OCI-LY3 (cell line): ENCODE measurements around the gene PINLYP.

Source experiments
- H2AFZ ChIP-seq: fragments of 200-600, 300-600 bp; shearing (Covaris generic); 2 replicates; pipeline ENCODE4 v1.6.0; 2014; ENCODE audit warnings: antibody characterized with exemption, low read depth, low read length
- H3K27ac ChIP-seq: fragments of 200-600, 300-600 bp; sonication (generic); 2 replicates; pipeline ENCODE4 v1.5.1; 2014; ENCODE audit warnings: mild to moderate bottlenecking, low read length, moderate library complexity, mixed read lengths
- H3K27me3 ChIP-seq: fragments of 200-600, 300-600 bp; sonication (generic); 2 replicates; pipeline ENCODE4 v1.6.1; 2014; ENCODE audit warnings: low read depth, low read length, mixed read lengths
- H3K36me3 ChIP-seq: fragments of 200-600, 300-600 bp; sonication (generic); replicated peaks from 2 replicates; pipeline ENCODE3; 2014; ENCODE audit warnings: low read depth, low read length, mixed read lengths
- H3K4me1 ChIP-seq: fragments of 300-600, 200-600 bp; sonication (generic); 2 replicates; pipeline ENCODE4 v1.6.1; 2014; ENCODE audit warnings: low read length, mixed read lengths
- H3K4me2 ChIP-seq: fragments of 200-600, 300-600 bp; sonication (generic); 2 replicates; pipeline ENCODE4 v1.6.1; 2014; ENCODE audit warnings: low read length, mixed read lengths
- H3K4me3 ChIP-seq: fragments of 300-600, 200-600 bp; sonication (generic); 2 replicates; pipeline ENCODE4 v1.5.1; 2014; ENCODE audit warnings: antibody characterized with exemption, mild to moderate bottlenecking, low read length, moderate library complexity
- H3K79me2 ChIP-seq: fragments of 300-600, 200-600 bp; shearing (Covaris generic); 2 replicates; pipeline ENCODE4 v1.6.1; 2014; ENCODE audit warnings: mild to moderate bottlenecking, low read length, mixed read lengths
- H3K9ac ChIP-seq: fragments of 300-600, 200-600 bp; shearing (Covaris generic); 2 replicates; pipeline ENCODE4 v1.6.0; 2014; ENCODE audit warnings: mild to moderate bottlenecking, low read length, moderate library complexity
- H3K9me3 ChIP-seq: fragments of 200-600, 300-600 bp; shearing (Covaris generic); 2 replicates; pipeline ENCODE4 v1.6.1; 2014; ENCODE audit warnings: low read length, mixed read lengths; ENCODE audit not compliant: insufficient read depth
- H4K20me1 ChIP-seq: fragments of 200-600, 300-600 bp; sonication (generic); 2 replicates; pipeline ENCODE4 v1.6.1; 2016; ENCODE audit warnings: low read length, mixed read lengths; ENCODE audit not compliant: insufficient read depth
- CTCF ChIP-seq: fragments of 200-600, 300-600 bp; sonication (generic); IDR thresholded peaks from 2 replicates; pipeline ENCODE4 v1.5.1; 2014; ENCODE audit warnings: antibody characterized with exemption, low read length, low read depth
- EZH2phosphoT487 ChIP-seq: fragments of 200-600 bp; shearing (Covaris generic); IDR thresholded peaks from 2 replicates; pipeline ENCODE4 v1.6.1; 2018; ENCODE audit warnings: antibody characterized with exemption, mixed run types, low read depth

The PINLYP gene

GRCh38 chr19:43616954-43617353, 41.4 kb downstream of the PINLYP start:
- H3K9ac ChIP-seq: no peak overlapping the region
- no peak overlapping the region for H3K4me2 ChIP-seq
- H3K79me2 ChIP-seq: peaks cover 24% of the 10 kb centered on the region
- H2AFZ ChIP-seq: no peak overlapping the region
- no peaks in the 10 kb centered on the region for H4K20me1 ChIP-seq
- H3K4me3 ChIP-seq: no peak overlapping the region
- H3K9me3 ChIP-seq: no peaks in the 10 kb centered on the region
- H3K36me3 ChIP-seq: peaks cover 12% of the 10 kb centered on the region
- H3K27me3 ChIP-seq: no peaks in the 10 kb centered on the region
- peaks cover 5% of the 10 kb centered on the region for H3K4me1 ChIP-seq
- H3K27ac ChIP-seq: no peak overlapping the region
- TF ChIP-seq CTCF: no peak
- no peak for TF ChIP-seq EZH2phosphoT487

- peak overlapping the region; percentile 80 for H3K27ac ChIP-seq
- peak overlapping the region; percentile 93 for H3K9ac ChIP-seq
- no peaks in the 10 kb centered on the region for H4K20me1 ChIP-seq
- peaks cover 24% of the 10 kb centered on the region for H3K79me2 ChIP-seq
- H2AFZ ChIP-seq: peak overlapping the region; percentile 93
- peaks cover 5% of the 10 kb centered on the region for H3K4me1 ChIP-seq
- peak overlapping the region; percentile 90 for H3K4me3 ChIP-seq
- peak overlapping the region; percentile 91 for H3K4me2 ChIP-seq
- no peaks in the 10 kb centered on the region for H3K27me3 ChIP-seq
- no peaks in the 10 kb centered on the region for H3K9me3 ChIP-seq
- peaks cover 2% of the 10 kb centered on the region for H3K36me3 ChIP-seq
- TF ChIP-seq CTCF (no peak), EZH2phosphoT487 (no peak)
Observed at GRCh38 chr19:43618921-43619261, 43.3 kb downstream of the PINLYP start.

GRCh38 chr19:43619262-43620060, 43.9 kb downstream of the PINLYP start, which contains the start of gene ZNF428:
Gene ZNF428, minus strand, starts transcription at chr19:43619629. Its CDS starts 5,325 bp downstream, at chr19:43614304.
- Histone ChIP-seq H2AFZ (peak within 1 kb of the TSS; percentile 93), H3K4me2 (peak within 1 kb of the TSS; percentile 91), H3K4me3 (peak within 1 kb of the TSS; percentile 90), H3K36me3 (peaks cover 2% of the 10 kb centered on the region), H3K27me3 (no peaks in the 10 kb centered on the region), H4K20me1 (no peaks in the 10 kb centered on the region), H3K9ac (peak within 1 kb of the TSS; percentile 93), H3K79me2 (peaks cover 24% of the 10 kb centered on the region), H3K27ac (peak within 1 kb of the TSS; percentile 80), H3K4me1 (peaks cover 5% of the 10 kb centered on the region), H3K9me3 (no peaks in the 10 kb centered on the region)
- no peak for TF ChIP-seq CTCF
- no peak for TF ChIP-seq EZH2phosphoT487

- Histone ChIP-seq H3K9me3 (no peaks in the 10 kb centered on the region), H2AFZ (peak overlapping the region; percentile 69; the same call in 1 of the 2 replicates), H3K79me2 (peaks cover 24% of the 10 kb centered on the region), H3K36me3 (peaks cover 2% of the 10 kb centered on the region), H3K4me3 (peak overlapping the region; percentile 90), H3K27ac (peak overlapping the region; percentile 80), H3K4me1 (peaks cover 5% of the 10 kb centered on the region), H3K27me3 (no peaks in the 10 kb centered on the region), H3K9ac (peak overlapping the region; percentile 93), H3K4me2 (peak overlapping the region; percentile 91), H4K20me1 (no peaks in the 10 kb centered on the region)
- no peak for TF ChIP-seq CTCF
- TF ChIP-seq EZH2phosphoT487: no peak
Observed at GRCh38 chr19:43620061-43621001, 44.7 kb downstream of the PINLYP start.
